HG02588 (cell line): Measurements from ENCODE around the gene PTRH2.

Source experiments
- ATAC-seq: cut with Tn5 transposase; IDR thresholded peaks from one replicate; pipeline ENCODE4 v1.9.1; 2021; ENCODE audit warnings: mild to moderate bottlenecking, moderate library complexity; ENCODE audit not compliant: unreplicated experiment

PTRH2 gene

GRCh38 chr17:59722623-59723022, 15.4 kb upstream of the PTRH2 start:
- ATAC-seq, result no peak

- ATAC-seq, result no peak
These were observed 12.3 kb upstream of the PTRH2 start for GRCh38 chr17:59719526-59719925.

GRCh38 chr17:59716427-59716826, 9.2 kb upstream of the PTRH2 start:
- ATAC-seq, result no peak

GRCh38 chr17:59714255-59714654, 7.0 kb upstream of the PTRH2 start:
- ATAC-seq, result no peak

GRCh38 chr17:59712862-59713261, 5.6 kb upstream of the PTRH2 start:
- ATAC-seq, result no peak

GRCh38 chr17:59711936-59712335, 4.7 kb upstream of the PTRH2 start:
- ATAC-seq, result no peak

GRCh38 chr17:59707971-59708430, 771 bp upstream of the PTRH2 start:
- ATAC-seq, result no peak

GRCh38 chr17:59702304-59702703, 4.9 kb downstream of the PTRH2 start:
- no peak for ATAC-seq

- ATAC-seq, result no peak
These were observed 7.4 kb downstream of the PTRH2 start for GRCh38 chr17:59699786-59700185.

- ATAC-seq, result no peak
These were observed 8.0 kb downstream of the PTRH2 start for GRCh38 chr17:59699218-59699617.

GRCh38 chr17:59698143-59698542, 9.1 kb downstream of the PTRH2 start:
- no peak for ATAC-seq

- ATAC-seq, result no peak
These were observed 10.4 kb downstream of the PTRH2 start for GRCh38 chr17:59696682-59697277.

- ATAC-seq, result no peak
These were observed 11.1 kb downstream of the PTRH2 start for GRCh38 chr17:59695945-59696681.

GRCh38 chr17:59694344-59694743, 12.9 kb downstream of the PTRH2 start:
- ATAC-seq, result no peak

- ATAC-seq, result no peak
These were observed 13.6 kb downstream of the PTRH2 start for GRCh38 chr17:59693582-59693981.

GRCh38 chr17:59688496-59688895, 18.7 kb downstream of the PTRH2 start:
- no peak for ATAC-seq

GRCh38 chr17:59688008-59688407, 19.2 kb downstream of the PTRH2 start:
- no peak for ATAC-seq

GRCh38 chr17:59684967-59685366, 22.3 kb downstream of the PTRH2 start:
- ATAC-seq, result no peak

GRCh38 chr17:59683283-59683682, 23.9 kb downstream of the PTRH2 start:
- no peak for ATAC-seq

GRCh38 chr17:59680314-59680713, 26.9 kb downstream of the PTRH2 start:
- ATAC-seq, result no peak

GRCh38 chr17:59678918-59679317, 28.3 kb downstream of the PTRH2 start:
- no peak for ATAC-seq

- no peak for ATAC-seq
These were observed 30.5 kb downstream of the PTRH2 start for GRCh38 chr17:59676716-59677115.

GRCh38 chr17:59675231-59675630, 32.0 kb downstream of the PTRH2 start:
- ATAC-seq, result no peak
